ENCODE measurements around the gene PTPRN2. TPM values are rescaled to one million over a fixed set of nuclear protein-coding genes. Genes with fewer than 3 reads are reported as not detected.

Gene PTPRN2
- total and polyA plus RNA-seq, 4 experiments from 2014 or later, result 1.7 to 2.6 (median 1.9) TPM

DNA sequence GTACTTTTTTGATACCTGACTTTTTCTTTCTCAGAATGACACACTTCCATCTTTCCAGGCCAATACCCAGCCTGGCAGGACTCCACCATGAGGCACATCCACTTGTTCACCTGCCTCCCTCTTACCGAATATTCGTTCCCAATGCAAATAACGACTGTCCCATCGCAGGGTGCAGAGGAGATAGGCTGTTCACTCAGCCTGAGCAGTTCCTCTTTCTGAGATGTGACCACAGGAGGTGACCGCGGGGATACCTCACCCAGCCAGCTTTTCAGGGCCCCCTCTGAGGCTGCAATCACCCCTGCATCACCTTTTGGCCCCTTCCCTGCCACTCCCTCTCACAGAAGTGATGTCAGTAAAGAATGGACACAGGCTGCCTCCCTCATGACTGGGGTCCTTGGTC is 28.3 kb downstream of the PTPRN2 start:
- H3K27me3 Mint-ChIP-seq, result peaks cover 6 to 22% of the 10 kb centered on the region in 2 donors
- no peak overlapping the region for H3K4me3 Mint-ChIP-seq
- ChIA-PET POLR2A (ENCODE audit: partially characterized antibody) (no interaction called here), CTCF (ENCODE audit: partially characterized antibody) (no interaction called here)
- no peaks in the 10 kb centered on the region for H3K4me1 ChIP-seq (ENCODE audit: insufficient read depth, low read length)
- H3K27ac ChIP-seq (ENCODE audit: low read depth, low read length), result no peak overlapping the region
- H3K36me3 Mint-ChIP-seq, result no peaks in the 10 kb centered on the region
- no peaks in the 10 kb centered on the region for H3K9me3 ChIP-seq (ENCODE audit: control insufficient read depth in 1 of 2, low read length in 2 of 2)
- no peak overlapping the region for H3K4me3 ChIP-seq (ENCODE audit: low read length in 2 of 2)
- peaks cover 0 to 4% (median 2%) of the 10 kb centered on the region in 8 donors for H3K9me3 Mint-ChIP-seq
- intact Hi-C loops (cut with micrococcal nuclease), result no loop called here
- no peaks in the 10 kb centered on the region for H3K36me3 ChIP-seq (ENCODE audit: insufficient read depth, low read length)
- DNase-seq, result no peak
- H3K27me3 ChIP-seq (ENCODE audit: insufficient read depth, low read length), result peaks cover 4% of the 10 kb centered on the region
- no peaks in the 10 kb centered on the region for H3K4me1 Mint-ChIP-seq
- H3K27ac Mint-ChIP-seq, result no peak overlapping the region

DNA sequence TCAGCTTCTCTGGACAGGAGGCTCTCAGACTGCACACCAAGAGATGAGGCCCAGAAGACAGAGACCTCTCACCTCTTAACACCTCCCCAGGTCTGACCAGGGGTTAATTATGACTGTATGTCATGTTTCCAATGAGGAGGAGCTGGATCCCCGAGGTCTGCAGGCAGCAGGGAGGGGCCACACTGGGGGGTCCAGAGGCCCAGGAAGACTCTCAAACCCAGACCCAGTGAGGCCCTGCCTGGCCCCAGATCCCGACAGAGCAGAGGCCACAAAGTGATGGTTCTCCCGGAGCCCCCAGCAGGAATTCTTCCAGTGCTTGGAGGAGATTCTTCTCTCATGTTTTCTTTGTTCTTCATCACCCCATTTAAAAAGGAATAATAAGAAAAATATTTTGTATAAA is 28.8 kb downstream of the PTPRN2 start:
- Histone ChIP-seq H3K4me1 (ENCODE audit: insufficient read depth, low read length) (no peaks in the 10 kb centered on the region), H3K36me3 (ENCODE audit: insufficient read depth, low read length) (no peaks in the 10 kb centered on the region), H3K27ac (ENCODE audit: low read depth, low read length) (no peak overlapping the region), H3K4me3 (ENCODE audit: low read length in 2 of 2) (no peak overlapping the region), H3K27me3 (ENCODE audit: insufficient read depth, low read length) (peaks cover 4% of the 10 kb centered on the region), H3K9me3 (ENCODE audit: control insufficient read depth in 1 of 2, low read length in 2 of 2) (no peaks in the 10 kb centered on the region)
- Mint-ChIP-seq H3K4me3 (no peak overlapping the region), H3K36me3 (no peaks in the 10 kb centered on the region), H3K9me3 (peaks cover 0 to 4% (median 2%) of the 10 kb centered on the region in 8 donors), H3K4me1 (no peaks in the 10 kb centered on the region), H3K27me3 (peaks cover 4 to 20% of the 10 kb centered on the region in 2 donors), H3K27ac (no peak overlapping the region)
- POLR2A ChIA-PET (ENCODE audit: partially characterized antibody), result no interaction called here
- intact Hi-C loops (cut with micrococcal nuclease), result no loop called here
- DNase-seq, result no peak
- CTCF ChIA-PET (ENCODE audit: partially characterized antibody), result no interaction called here

DNA sequence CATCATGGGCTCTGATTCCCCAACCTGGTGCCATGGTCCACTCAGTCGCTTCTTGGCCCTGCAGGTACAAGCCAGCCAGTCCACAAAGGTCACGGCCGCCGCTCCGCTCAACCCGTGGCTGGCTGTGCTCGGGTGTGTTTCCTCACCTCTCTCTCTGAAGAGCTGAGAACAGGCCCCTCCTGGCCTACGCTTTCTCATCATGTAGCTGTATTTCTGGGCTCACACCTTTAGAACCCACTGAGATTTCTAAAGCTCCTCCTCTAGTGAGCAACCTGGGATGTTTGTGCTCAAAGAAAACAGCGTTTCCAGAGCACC is 30.2 kb downstream of the PTPRN2 start:
- no peak overlapping the region for H3K4me3 ChIP-seq (ENCODE audit: low read length in 2 of 2)
- H3K9me3 ChIP-seq (ENCODE audit: control insufficient read depth in 1 of 2, low read length in 2 of 2), result no peaks in the 10 kb centered on the region
- no peaks in the 10 kb centered on the region for H3K27me3 ChIP-seq (ENCODE audit: insufficient read depth, low read length)
- ChIA-PET CTCF (ENCODE audit: partially characterized antibody) (no interaction called here), POLR2A (ENCODE audit: partially characterized antibody) (no interaction called here)
- H3K27ac ChIP-seq (ENCODE audit: low read depth, low read length), result no peak overlapping the region
- no peak for DNase-seq
- H3K27me3 Mint-ChIP-seq, result peaks cover 4 to 11% of the 10 kb centered on the region in 2 donors
- no peak overlapping the region for H3K27ac Mint-ChIP-seq
- no peaks in the 10 kb centered on the region for H3K4me1 ChIP-seq (ENCODE audit: insufficient read depth, low read length)
- H3K4me1 Mint-ChIP-seq, result no peaks in the 10 kb centered on the region
- H3K36me3 ChIP-seq (ENCODE audit: insufficient read depth, low read length), result no peaks in the 10 kb centered on the region
- no peaks in the 10 kb centered on the region for H3K36me3 Mint-ChIP-seq
- H3K9me3 Mint-ChIP-seq, result peaks cover 0 to 4% (median 2%) of the 10 kb centered on the region in 8 donors
- no peak overlapping the region for H3K4me3 Mint-ChIP-seq
- intact Hi-C loops (cut with micrococcal nuclease), result no loop called here

DNA sequence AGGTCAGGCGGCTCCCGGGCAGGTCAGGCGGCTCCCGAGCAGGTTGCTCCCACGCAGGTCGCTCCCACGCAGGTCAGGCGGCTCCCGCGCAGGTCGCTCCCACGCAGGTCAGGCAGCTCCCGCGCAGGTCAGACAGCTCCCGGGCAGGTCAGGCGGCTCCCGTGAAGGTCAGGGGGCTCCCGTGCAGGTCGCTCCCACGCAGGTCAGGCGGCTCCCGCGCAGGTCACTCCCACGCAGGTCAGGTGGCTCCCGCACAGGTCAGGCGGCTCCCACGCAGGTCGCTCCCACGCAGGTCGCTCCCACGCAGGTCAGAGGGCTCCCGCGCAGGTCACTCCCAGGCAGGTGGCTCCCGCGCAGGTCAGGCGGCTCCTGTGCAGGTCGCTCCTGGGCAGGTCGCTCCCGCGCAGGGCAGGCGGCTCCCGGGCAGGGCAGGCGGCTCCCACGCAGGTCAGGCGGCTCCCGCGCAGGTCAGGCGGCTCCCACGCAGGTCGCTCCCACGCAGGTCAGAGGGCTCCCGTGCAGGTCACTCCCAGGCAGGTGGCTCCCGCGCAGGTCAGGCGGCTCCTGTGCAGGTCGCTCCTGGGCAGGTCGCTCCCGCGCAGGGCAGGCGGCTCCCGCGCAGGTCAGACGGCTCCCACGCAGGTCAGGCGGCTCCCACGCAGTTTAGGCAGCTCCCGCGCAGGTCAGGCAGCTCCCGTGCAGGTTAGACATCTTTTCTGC is 30.7 kb downstream of the PTPRN2 start:
- Histone ChIP-seq H3K36me3 (ENCODE audit: insufficient read depth, low read length) (no peaks in the 10 kb centered on the region), H3K4me3 (ENCODE audit: low read length in 2 of 2) (no peak overlapping the region), H3K27me3 (ENCODE audit: insufficient read depth, low read length) (no peaks in the 10 kb centered on the region), H3K9me3 (ENCODE audit: control insufficient read depth in 1 of 2, low read length in 2 of 2) (no peaks in the 10 kb centered on the region), H3K27ac (ENCODE audit: low read depth, low read length) (no peak overlapping the region), H3K4me1 (ENCODE audit: insufficient read depth, low read length) (no peaks in the 10 kb centered on the region)
- Mint-ChIP-seq H3K27ac (no peak overlapping the region), H3K36me3 (no peaks in the 10 kb centered on the region), H3K4me3 (no peak overlapping the region), H3K27me3 (peaks cover 4 to 8% of the 10 kb centered on the region in 2 donors), H3K9me3 (peaks cover 0 to 4% (median 2%) of the 10 kb centered on the region in 8 donors), H3K4me1 (no peaks in the 10 kb centered on the region)
- intact Hi-C loops (cut with micrococcal nuclease), result no loop called here
- CTCF ChIA-PET (ENCODE audit: partially characterized antibody), result no interaction called here
- no peak for DNase-seq
- POLR2A ChIA-PET (ENCODE audit: partially characterized antibody), result no interaction called here

DNA sequence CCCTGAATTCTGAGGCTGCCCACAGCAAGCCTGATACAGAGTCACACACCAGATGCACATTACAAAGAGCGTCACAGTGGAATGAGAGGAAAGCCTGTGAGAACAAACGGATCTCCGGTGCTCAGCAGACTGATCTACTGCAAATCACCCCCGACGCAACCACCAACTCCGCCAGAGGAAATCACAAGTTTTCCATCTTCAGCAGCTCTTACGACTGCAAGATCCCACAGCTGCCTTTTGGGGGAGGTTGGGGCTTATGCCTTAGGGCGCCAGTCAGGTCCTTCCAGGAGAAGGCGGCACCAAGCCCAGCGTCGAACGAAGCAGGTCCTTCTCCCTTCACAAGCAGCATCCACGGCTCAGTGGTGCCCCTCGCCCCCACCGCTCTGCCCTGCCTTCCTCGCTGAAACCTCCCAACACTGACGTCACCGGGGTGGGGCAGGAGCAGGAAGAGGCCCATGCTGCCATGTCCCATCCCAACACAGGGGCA is 32.5 kb downstream of the PTPRN2 start:
- no peaks in the 10 kb centered on the region for H3K4me1 Mint-ChIP-seq
- ChIA-PET POLR2A (ENCODE audit: partially characterized antibody) (no interaction called here), CTCF (ENCODE audit: partially characterized antibody) (no interaction called here)
- no peak overlapping the region for H3K4me3 Mint-ChIP-seq
- H3K27ac Mint-ChIP-seq, result no peak overlapping the region
- no peak for DNase-seq
- no peak overlapping the region for H3K4me3 ChIP-seq (ENCODE audit: low read length in 2 of 2)
- H3K27ac ChIP-seq (ENCODE audit: low read depth, low read length), result no peak overlapping the region
- no peaks in the 10 kb centered on the region for H3K36me3 ChIP-seq (ENCODE audit: insufficient read depth, low read length)
- peaks cover 0 to 4% (median 2%) of the 10 kb centered on the region in 8 donors for H3K9me3 Mint-ChIP-seq
- intact Hi-C loops (cut with micrococcal nuclease), result no loop called here
- H3K4me1 ChIP-seq (ENCODE audit: insufficient read depth, low read length), result no peaks in the 10 kb centered on the region
- no peaks in the 10 kb centered on the region for H3K27me3 ChIP-seq (ENCODE audit: insufficient read depth, low read length)
- H3K9me3 ChIP-seq (ENCODE audit: control insufficient read depth in 1 of 2, low read length in 2 of 2), result no peaks in the 10 kb centered on the region
- no peaks in the 10 kb centered on the region for H3K36me3 Mint-ChIP-seq
- H3K27me3 Mint-ChIP-seq, result peaks cover 4% of the 10 kb centered on the region in 2 donors

DNA sequence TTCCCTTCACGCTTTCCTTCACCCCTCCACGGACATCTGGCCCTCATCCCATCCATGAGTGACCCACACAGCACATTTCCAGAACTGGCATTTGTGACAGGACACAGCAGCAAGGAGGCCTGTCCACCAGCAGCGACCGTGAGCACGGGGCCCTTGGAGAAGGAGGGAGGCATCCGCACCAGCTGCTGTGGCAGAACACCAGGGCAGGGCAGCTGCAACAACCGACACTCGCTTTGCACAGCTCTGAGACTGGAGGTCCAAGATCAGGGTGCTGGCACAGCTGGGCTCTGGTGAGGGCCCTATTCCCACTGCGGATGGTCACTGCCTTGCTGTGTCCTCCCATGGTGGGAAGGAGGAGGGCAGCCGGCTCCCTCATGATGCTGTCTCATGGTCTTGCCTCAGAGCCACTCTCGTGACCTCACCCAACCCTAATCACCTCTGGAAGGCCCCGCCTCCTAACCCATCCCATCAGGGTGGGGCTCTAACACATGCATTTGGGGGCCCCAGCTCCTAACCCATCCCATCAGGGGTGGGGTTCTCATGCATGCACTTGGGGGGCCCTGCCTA is 36.7 kb downstream of the PTPRN2 start:
- no peaks in the 10 kb centered on the region for H3K36me3 Mint-ChIP-seq
- H3K4me3 Mint-ChIP-seq, result no peak overlapping the region
- peaks cover 0 to 2% (median under 1%) of the 10 kb centered on the region in 8 donors for H3K9me3 Mint-ChIP-seq
- peak overlapping the region in 1 of 7 donors; percentile 1 for H3K27ac Mint-ChIP-seq
- CTCF ChIA-PET (ENCODE audit: partially characterized antibody), result no interaction called here
- H3K4me3 ChIP-seq (ENCODE audit: low read length in 2 of 2), result no peak overlapping the region
- DNase-seq, result no peak
- H3K36me3 ChIP-seq (ENCODE audit: insufficient read depth, low read length), result no peaks in the 10 kb centered on the region
- POLR2A ChIA-PET (ENCODE audit: partially characterized antibody), result no interaction called here
- no peaks in the 10 kb centered on the region for H3K9me3 ChIP-seq (ENCODE audit: control insufficient read depth in 1 of 2, low read length in 2 of 2)
- H3K4me1 Mint-ChIP-seq, result no peaks in the 10 kb centered on the region
- intact Hi-C loops (cut with micrococcal nuclease), result no loop called here
- H3K27me3 ChIP-seq (ENCODE audit: insufficient read depth, low read length), result no peaks in the 10 kb centered on the region
- no peak overlapping the region for H3K27ac ChIP-seq (ENCODE audit: low read depth, low read length)
- H3K4me1 ChIP-seq (ENCODE audit: insufficient read depth, low read length), result no peaks in the 10 kb centered on the region
- peaks cover under 1 to 2% of the 10 kb centered on the region in 2 donors for H3K27me3 Mint-ChIP-seq

DNA sequence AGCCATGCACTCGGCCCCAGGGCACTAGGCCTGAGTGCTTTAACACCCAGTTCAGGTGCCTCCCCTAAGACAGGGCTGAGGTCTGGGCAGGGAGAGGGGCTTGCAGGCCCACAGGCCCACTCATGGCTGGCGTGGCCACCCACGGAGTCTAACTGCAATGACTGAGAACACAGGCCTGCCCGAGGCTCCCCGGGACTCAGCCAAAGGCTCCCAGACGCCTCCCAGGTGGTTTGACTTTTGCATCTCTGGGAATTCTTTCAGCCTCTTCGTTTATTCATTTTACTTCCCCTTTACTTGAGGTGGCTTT is 37.3 kb downstream of the PTPRN2 start:
- H3K27ac Mint-ChIP-seq, result no peak overlapping the region
- peaks cover 0 to 2% of the 10 kb centered on the region in 2 donors for H3K27me3 Mint-ChIP-seq
- no peak for DNase-seq
- H3K9me3 ChIP-seq (ENCODE audit: control insufficient read depth in 1 of 2, low read length in 2 of 2), result no peaks in the 10 kb centered on the region
- no peaks in the 10 kb centered on the region for H3K36me3 ChIP-seq (ENCODE audit: insufficient read depth, low read length)
- H3K4me3 Mint-ChIP-seq, result no peak overlapping the region
- H3K36me3 Mint-ChIP-seq, result no peaks in the 10 kb centered on the region
- ChIA-PET CTCF (ENCODE audit: partially characterized antibody) (no interaction called here), POLR2A (ENCODE audit: partially characterized antibody) (no interaction called here)
- H3K4me1 ChIP-seq (ENCODE audit: insufficient read depth, low read length), result no peaks in the 10 kb centered on the region
- intact Hi-C loops (cut with micrococcal nuclease), result no loop called here
- no peaks in the 10 kb centered on the region for H3K9me3 Mint-ChIP-seq
- H3K27ac ChIP-seq (ENCODE audit: low read depth, low read length), result no peak overlapping the region
- no peaks in the 10 kb centered on the region for H3K4me1 Mint-ChIP-seq
- no peaks in the 10 kb centered on the region for H3K27me3 ChIP-seq (ENCODE audit: insufficient read depth, low read length)
- no peak overlapping the region for H3K4me3 ChIP-seq (ENCODE audit: low read length in 2 of 2)

Measured in CD4-positive, alpha-beta memory T cell (primary cell).